Measurements from ENCODE around the gene MAGI2. TPM values are rescaled to one million over a fixed set of nuclear protein-coding genes. Genes with fewer than 3 reads are reported as not detected.

Gene MAGI2
- total RNA-seq, 1 experiment from 2014 or later = 0.07 TPM

GRCh38 chr7:79381921-79382320, 71.5 kb downstream of the MAGI2 start:
- CTCF ChIA-PET = no interaction called here
- POLR2A ChIA-PET = no interaction called here
- Mint-ChIP-seq H3K27ac (ENCODE audit: low read depth, unreplicated experiment) (no peak overlapping the region), H3K27me3 (ENCODE audit: insufficient read depth, unreplicated experiment) (peaks cover 63% of the 10 kb centered on the region), H3K4me3 (ENCODE audit: unreplicated experiment) (no peak overlapping the region), H3K9me3 (ENCODE audit: unreplicated experiment) (no peaks in the 10 kb centered on the region), H3K4me1 (ENCODE audit: insufficient read depth, unreplicated experiment) (no peaks in the 10 kb centered on the region), H3K36me3 (ENCODE audit: insufficient read depth, unreplicated experiment) (no peaks in the 10 kb centered on the region)
- intact Hi-C loops (cut with micrococcal nuclease) = no loop called here
- TF ChIP-seq, protein P1, sequence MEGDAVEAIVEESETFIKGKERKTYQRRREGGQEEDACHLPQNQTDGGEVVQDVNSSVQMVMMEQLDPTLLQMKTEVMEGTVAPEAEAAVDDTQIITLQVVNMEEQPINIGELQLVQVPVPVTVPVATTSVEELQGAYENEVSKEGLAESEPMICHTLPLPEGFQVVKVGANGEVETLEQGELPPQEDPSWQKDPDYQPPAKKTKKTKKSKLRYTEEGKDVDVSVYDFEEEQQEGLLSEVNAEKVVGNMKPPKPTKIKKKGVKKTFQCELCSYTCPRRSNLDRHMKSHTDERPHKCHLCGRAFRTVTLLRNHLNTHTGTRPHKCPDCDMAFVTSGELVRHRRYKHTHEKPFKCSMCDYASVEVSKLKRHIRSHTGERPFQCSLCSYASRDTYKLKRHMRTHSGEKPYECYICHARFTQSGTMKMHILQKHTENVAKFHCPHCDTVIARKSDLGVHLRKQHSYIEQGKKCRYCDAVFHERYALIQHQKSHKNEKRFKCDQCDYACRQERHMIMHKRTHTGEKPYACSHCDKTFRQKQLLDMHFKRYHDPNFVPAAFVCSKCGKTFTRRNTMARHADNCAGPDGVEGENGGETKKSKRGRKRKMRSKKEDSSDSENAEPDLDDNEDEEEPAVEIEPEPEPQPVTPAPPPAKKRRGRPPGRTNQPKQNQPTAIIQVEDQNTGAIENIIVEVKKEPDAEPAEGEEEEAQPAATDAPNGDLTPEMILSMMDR (IDR thresholded peaks at IDR 0.05; ENCODE audit: unreplicated experiment) = no peak
- DNase-seq (ENCODE audit: unreplicated experiment) = no peak
- no TSS peak for BruUV-seq (replicated peaks)

GRCh38 chr7:79377097-79377496, 76.4 kb downstream of the MAGI2 start:
- ChIA-PET POLR2A (no interaction called here), CTCF (interaction anchor here (0.6 kb wide), 1 partner anchor 1797 kb away, joined by 3 read pairs; no protein-coding TSS in a partner anchor)
- Mint-ChIP-seq H3K4me1 (ENCODE audit: insufficient read depth, unreplicated experiment) (no peaks in the 10 kb centered on the region), H3K27ac (ENCODE audit: low read depth, unreplicated experiment) (no peak overlapping the region), H3K4me3 (ENCODE audit: unreplicated experiment) (no peak overlapping the region), H3K36me3 (ENCODE audit: insufficient read depth, unreplicated experiment) (no peaks in the 10 kb centered on the region), H3K9me3 (ENCODE audit: unreplicated experiment) (no peaks in the 10 kb centered on the region), H3K27me3 (ENCODE audit: insufficient read depth, unreplicated experiment) (peaks cover 80% of the 10 kb centered on the region)
- BruUV-seq (replicated peaks) = no TSS peak
- intact Hi-C loops (cut with micrococcal nuclease) = no loop called here
- no peak for DNase-seq (ENCODE audit: unreplicated experiment)
- TF ChIP-seq, protein P1 (IDR thresholded peaks at IDR 0.05; ENCODE audit: unreplicated experiment) = no peak

DNA sequence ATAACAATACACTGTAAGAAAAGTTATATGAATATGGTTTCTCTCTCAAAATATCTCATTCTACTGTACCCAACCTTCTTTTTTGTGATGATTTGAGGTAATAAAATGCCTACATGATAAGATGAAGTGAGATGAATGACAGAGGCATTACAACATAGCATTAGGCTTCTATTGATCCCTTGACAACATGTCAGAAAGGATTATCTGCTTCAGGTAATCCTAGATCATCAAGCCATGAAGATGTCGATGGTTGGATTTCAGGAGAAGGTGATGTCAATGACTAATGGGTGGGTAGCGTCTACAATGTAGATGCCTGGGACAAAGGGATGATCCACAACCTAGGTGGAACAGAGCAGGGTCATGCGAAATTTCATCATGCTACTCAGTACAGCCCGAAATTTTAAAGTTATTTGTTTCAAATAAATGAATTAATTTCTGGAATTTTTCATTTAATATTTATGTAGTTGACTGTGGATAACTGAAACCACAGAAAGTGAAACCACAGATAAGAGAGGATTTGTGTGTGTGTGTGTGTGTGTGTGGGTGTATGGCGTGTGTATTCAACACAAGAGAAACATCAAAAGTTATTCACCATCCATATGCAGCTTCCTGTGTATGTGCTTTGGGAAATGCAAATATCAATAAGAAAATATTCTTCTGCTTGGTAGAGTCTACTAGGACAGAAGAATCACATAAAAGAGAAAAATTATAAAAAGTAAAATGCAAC, 77.0 kb downstream of the MAGI2 start:
- Mint-ChIP-seq H3K4me1 (ENCODE audit: insufficient read depth, unreplicated experiment) (no peaks in the 10 kb centered on the region), H3K9me3 (ENCODE audit: unreplicated experiment) (no peaks in the 10 kb centered on the region), H3K36me3 (ENCODE audit: insufficient read depth, unreplicated experiment) (no peaks in the 10 kb centered on the region), H3K27me3 (ENCODE audit: insufficient read depth, unreplicated experiment) (peaks cover 81% of the 10 kb centered on the region), H3K4me3 (ENCODE audit: unreplicated experiment) (no peak overlapping the region), H3K27ac (ENCODE audit: low read depth, unreplicated experiment) (no peak overlapping the region)
- POLR2A ChIA-PET = no interaction called here
- TF ChIP-seq, protein P1 (IDR thresholded peaks at IDR 0.05; ENCODE audit: unreplicated experiment) = no peak
- CTCF ChIA-PET = no interaction called here
- no TSS peak for BruUV-seq (replicated peaks)
- intact Hi-C loops (cut with micrococcal nuclease) = no loop called here
- no peak for DNase-seq (ENCODE audit: unreplicated experiment)

DNA sequence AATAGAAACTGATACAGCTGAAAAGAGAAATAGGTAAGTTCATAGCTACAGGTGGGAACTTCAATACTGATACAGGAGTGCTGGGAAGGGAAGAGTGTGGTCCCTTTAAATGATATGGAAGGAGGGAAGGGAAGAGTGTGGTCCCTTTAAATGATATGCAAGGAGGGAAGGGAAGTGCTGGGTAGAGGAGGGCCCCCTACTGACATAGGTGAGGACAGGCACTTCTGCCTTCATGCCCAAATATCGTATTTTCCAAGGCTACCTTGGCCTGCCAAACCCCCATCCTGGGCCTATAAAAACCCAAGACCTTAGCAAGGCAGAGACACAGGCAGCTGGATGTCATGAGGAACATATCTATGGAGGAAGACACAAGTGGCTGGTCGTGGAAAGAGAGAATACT, 92.3 kb downstream of the MAGI2 start:
- H3K4me3 Mint-ChIP-seq (ENCODE audit: unreplicated experiment) = no peak overlapping the region
- no TSS peak for BruUV-seq (replicated peaks)
- POLR2A ChIA-PET = no interaction called here
- peaks cover 71% of the 10 kb centered on the region for H3K27me3 Mint-ChIP-seq (ENCODE audit: insufficient read depth, unreplicated experiment)
- CTCF ChIA-PET = interaction anchor here (0.6 kb wide), 2 partner anchors 45 to 1313 kb away, joined by 3 read pairs; no protein-coding TSS in a partner anchor
- H3K27ac Mint-ChIP-seq (ENCODE audit: low read depth, unreplicated experiment) = no peak overlapping the region
- H3K9me3 Mint-ChIP-seq (ENCODE audit: unreplicated experiment) = no peaks in the 10 kb centered on the region
- DNase-seq (ENCODE audit: unreplicated experiment) = peak; percentile 39
- TF ChIP-seq, protein P1 (IDR thresholded peaks at IDR 0.05; ENCODE audit: unreplicated experiment) = no peak
- intact Hi-C loops (cut with micrococcal nuclease) = no loop called here
- H3K4me1 Mint-ChIP-seq (ENCODE audit: insufficient read depth, unreplicated experiment) = no peaks in the 10 kb centered on the region
- no peaks in the 10 kb centered on the region for H3K36me3 Mint-ChIP-seq (ENCODE audit: insufficient read depth, unreplicated experiment)

Measured in MCF 10A (cell line).